GM23248 (cell line): ENCODE measurements around the gene RNASE8.

Experiments
- EZH2 ChIP-seq: fragments of 200-600 bp; sonication (generic); IDR thresholded peaks from 2 replicates; pipeline ENCODE4 v1.6.1; 2018; ENCODE audit warnings: antibody characterized with exemption, mild to moderate bottlenecking; ENCODE audit not compliant: insufficient read depth, poor library complexity, severe bottlenecking
- EZH2phosphoT487 ChIP-seq: fragments of 200-600 bp; sonication (generic); IDR thresholded peaks from 2 replicates; pipeline ENCODE4 v1.6.1; 2018; ENCODE audit warnings: antibody characterized with exemption, moderate library complexity, mild to moderate bottlenecking, low read depth; ENCODE audit not compliant: insufficient read depth

DNA sequence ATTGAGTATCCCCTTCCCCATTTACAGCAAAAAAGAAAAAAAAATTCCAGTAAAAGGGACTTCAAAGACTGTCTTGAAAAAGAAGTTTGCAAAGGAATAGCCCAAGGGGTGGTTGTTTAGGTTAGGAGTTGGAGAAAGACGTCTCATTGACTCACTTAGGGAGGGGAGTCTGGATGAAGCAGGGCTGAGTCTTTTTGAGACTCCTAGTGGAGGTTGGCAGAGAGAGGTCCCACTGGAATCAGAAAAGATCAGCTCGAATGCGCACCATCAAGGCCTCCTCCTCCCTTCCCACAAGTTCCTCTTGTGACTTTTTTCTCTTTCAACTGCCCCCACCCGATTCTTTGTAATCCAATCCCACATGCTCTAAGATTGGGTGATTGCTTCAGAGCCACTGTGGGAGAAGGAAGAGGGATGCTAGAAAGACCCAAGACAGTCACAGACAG lies 14.4 kb downstream of the RNASE8 start:
- TF ChIP-seq EZH2phosphoT487, result no peak
- no peak for TF ChIP-seq EZH2
